ENCODE measurements around the gene CTXND2. TPM values are rescaled to one million over a fixed set of nuclear protein-coding genes. Genes with fewer than 3 reads are reported as not detected.

The CTXND2 gene
- total and polyA plus RNA-seq, 2 of the 8 experiments (the other 6 are each of a cell fraction or from before 2014, with no cell fraction given) = not detected

DNA sequence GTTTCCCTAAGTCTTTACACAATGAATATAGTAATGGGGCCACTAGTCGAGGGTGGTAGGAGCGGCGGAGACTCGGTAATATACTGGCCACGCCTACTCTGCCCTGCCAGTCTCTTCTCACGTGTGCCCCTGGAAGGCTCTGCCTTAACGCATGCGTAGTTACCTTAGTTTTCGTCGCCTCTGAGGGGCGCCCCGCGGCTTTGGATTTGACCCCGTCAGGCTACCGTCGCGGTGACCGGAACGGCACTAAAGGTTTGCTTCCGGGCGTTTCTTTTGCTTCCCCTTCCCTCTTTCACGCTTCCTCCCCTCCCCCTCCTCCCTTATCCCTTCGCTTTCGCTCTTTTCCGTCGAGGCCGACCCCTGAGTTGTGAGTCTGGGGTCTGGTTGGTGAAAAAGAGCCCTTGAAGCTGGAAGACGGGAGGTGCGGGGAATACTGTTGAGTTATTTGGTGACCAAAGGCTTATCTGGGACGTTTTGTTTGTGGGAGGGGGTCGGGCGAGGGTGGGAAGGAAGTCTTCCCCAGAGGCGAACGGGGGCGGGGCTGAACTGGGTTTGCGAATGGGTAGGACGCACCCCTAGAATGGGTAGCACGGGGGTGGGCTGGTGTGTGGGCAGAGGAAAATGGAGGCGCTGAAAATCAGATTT lies 39.3 kb downstream of the CTXND2 start, which contains the start of gene SETDB1 (continued):
- TF ChIP-seq, protein P1, sequence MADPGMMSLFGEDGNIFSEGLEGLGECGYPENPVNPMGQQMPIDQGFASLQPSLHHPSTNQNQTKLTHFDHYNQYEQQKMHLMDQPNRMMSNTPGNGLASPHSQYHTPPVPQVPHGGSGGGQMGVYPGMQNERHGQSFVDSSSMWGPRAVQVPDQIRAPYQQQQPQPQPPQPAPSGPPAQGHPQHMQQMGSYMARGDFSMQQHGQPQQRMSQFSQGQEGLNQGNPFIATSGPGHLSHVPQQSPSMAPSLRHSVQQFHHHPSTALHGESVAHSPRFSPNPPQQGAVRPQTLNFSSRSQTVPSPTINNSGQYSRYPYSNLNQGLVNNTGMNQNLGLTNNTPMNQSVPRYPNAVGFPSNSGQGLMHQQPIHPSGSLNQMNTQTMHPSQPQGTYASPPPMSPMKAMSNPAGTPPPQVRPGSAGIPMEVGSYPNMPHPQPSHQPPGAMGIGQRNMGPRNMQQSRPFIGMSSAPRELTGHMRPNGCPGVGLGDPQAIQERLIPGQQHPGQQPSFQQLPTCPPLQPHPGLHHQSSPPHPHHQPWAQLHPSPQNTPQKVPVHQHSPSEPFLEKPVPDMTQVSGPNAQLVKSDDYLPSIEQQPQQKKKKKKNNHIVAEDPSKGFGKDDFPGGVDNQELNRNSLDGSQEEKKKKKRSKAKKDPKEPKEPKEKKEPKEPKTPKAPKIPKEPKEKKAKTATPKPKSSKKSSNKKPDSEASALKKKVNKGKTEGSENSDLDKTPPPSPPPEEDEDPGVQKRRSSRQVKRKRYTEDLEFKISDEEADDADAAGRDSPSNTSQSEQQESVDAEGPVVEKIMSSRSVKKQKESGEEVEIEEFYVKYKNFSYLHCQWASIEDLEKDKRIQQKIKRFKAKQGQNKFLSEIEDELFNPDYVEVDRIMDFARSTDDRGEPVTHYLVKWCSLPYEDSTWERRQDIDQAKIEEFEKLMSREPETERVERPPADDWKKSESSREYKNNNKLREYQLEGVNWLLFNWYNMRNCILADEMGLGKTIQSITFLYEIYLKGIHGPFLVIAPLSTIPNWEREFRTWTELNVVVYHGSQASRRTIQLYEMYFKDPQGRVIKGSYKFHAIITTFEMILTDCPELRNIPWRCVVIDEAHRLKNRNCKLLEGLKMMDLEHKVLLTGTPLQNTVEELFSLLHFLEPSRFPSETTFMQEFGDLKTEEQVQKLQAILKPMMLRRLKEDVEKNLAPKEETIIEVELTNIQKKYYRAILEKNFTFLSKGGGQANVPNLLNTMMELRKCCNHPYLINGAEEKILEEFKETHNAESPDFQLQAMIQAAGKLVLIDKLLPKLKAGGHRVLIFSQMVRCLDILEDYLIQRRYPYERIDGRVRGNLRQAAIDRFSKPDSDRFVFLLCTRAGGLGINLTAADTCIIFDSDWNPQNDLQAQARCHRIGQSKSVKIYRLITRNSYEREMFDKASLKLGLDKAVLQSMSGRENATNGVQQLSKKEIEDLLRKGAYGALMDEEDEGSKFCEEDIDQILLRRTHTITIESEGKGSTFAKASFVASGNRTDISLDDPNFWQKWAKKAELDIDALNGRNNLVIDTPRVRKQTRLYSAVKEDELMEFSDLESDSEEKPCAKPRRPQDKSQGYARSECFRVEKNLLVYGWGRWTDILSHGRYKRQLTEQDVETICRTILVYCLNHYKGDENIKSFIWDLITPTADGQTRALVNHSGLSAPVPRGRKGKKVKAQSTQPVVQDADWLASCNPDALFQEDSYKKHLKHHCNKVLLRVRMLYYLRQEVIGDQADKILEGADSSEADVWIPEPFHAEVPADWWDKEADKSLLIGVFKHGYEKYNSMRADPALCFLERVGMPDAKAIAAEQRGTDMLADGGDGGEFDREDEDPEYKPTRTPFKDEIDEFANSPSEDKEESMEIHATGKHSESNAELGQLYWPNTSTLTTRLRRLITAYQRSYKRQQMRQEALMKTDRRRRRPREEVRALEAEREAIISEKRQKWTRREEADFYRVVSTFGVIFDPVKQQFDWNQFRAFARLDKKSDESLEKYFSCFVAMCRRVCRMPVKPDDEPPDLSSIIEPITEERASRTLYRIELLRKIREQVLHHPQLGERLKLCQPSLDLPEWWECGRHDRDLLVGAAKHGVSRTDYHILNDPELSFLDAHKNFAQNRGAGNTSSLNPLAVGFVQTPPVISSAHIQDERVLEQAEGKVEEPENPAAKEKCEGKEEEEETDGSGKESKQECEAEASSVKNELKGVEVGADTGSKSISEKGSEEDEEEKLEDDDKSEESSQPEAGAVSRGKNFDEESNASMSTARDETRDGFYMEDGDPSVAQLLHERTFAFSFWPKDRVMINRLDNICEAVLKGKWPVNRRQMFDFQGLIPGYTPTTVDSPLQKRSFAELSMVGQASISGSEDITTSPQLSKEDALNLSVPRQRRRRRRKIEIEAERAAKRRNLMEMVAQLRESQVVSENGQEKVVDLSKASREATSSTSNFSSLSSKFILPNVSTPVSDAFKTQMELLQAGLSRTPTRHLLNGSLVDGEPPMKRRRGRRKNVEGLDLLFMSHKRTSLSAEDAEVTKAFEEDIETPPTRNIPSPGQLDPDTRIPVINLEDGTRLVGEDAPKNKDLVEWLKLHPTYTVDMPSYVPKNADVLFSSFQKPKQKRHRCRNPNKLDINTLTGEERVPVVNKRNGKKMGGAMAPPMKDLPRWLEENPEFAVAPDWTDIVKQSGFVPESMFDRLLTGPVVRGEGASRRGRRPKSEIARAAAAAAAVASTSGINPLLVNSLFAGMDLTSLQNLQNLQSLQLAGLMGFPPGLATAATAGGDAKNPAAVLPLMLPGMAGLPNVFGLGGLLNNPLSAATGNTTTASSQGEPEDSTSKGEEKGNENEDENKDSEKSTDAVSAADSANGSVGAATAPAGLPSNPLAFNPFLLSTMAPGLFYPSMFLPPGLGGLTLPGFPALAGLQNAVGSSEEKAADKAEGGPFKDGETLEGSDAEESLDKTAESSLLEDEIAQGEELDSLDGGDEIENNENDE (IDR thresholded peaks at IDR 0.05; ENCODE audit: insufficient replicate concordance, low read length) = no peak
- TF ChIP-seq PHF8 (conservative IDR thresholded peaks at IDR 0.05; ENCODE audit: low read depth, low read length) (peak; percentile 63; the same call in 1 of the 2 replicates), SP2 (IDR thresholded peaks at IDR 0.05; ENCODE audit: low read length) (no peak), SRF (IDR thresholded peaks at IDR 0.05; ENCODE audit: low read depth, low read length) (no peak), KDM4A (IDR thresholded peaks at IDR 0.05; ENCODE audit: low read depth, low read length, severe bottlenecking) (no peak), TAF1 (IDR thresholded peaks at IDR 0.05; ENCODE audit: low read depth, low read length) (peak; percentile 74), BCL11A (IDR thresholded peaks at IDR 0.05; ENCODE audit: low read depth in 2 of 2, low read length in 2 of 2) (peak in 1 of 2 experiments; percentile 18), CTBP2 (IDR thresholded peaks at IDR 0.05; ENCODE audit: borderline replicate concordance, insufficient read depth, insufficient read length, low read length) (no peak), CBX8 (IDR thresholded peaks at IDR 0.05; ENCODE audit: borderline replicate concordance, low read depth, low read length) (no peak), SAP30 (IDR thresholded peaks at IDR 0.05; ENCODE audit: insufficient read depth, insufficient replicate concordance, low read length) (peak; percentile 34)

All from H1 (cell line).